GM23248 (cell line): Measurements from ENCODE around the gene NUTF2. TPM values are rescaled to one million over a fixed set of nuclear protein-coding genes. Genes with fewer than 3 reads are reported as not detected.

Experiments used
- DNase-seq: peaks from one replicate; pipeline ENCODE4 v3.0.0-alpha.2; 2015
- H2AFZ ChIP-seq: fragments of 200-600 bp; sonication (generic); 2 replicates; pipeline ENCODE4 v1.6.1; 2016; ENCODE audit warnings: antibody characterized with exemption
- H3F3A ChIP-seq: fragments of 200-600 bp; sonication (generic); 2 replicates; pipeline ENCODE4 v1.6.1; 2016; ENCODE audit warnings: mild to moderate bottlenecking, antibody characterized with exemption, mixed run types; ENCODE audit not compliant: insufficient read depth
- H3K27ac ChIP-seq: fragments of 200-600 bp; sonication (generic); 2 replicates; pipeline ENCODE4 v1.5.1; 2016; ENCODE audit warnings: mild to moderate bottlenecking
- H3K27me3 ChIP-seq: fragments of 200-600 bp; sonication (generic); replicated peaks from 2 replicates; pipeline ENCODE4 v1.6.1; 2016; ENCODE audit warnings: mild to moderate bottlenecking; ENCODE audit not compliant: insufficient read depth
- H3K36me3 ChIP-seq: fragments of 200-600 bp; sonication (generic); 2 replicates; pipeline ENCODE4 v1.6.1; 2016; ENCODE audit warnings: low read depth, mild to moderate bottlenecking
- H3K4me1 ChIP-seq: fragments of 200-600 bp; sonication (generic); 2 replicates; pipeline ENCODE4 v1.6.1; 2016; ENCODE audit warnings: mild to moderate bottlenecking; ENCODE audit not compliant: insufficient read depth
- H3K4me2 ChIP-seq: fragments of 200-600 bp; sonication (generic); one replicate; pipeline ENCODE4 v1.6.1; 2016; ENCODE audit warnings: mild to moderate bottlenecking; ENCODE audit not compliant: unreplicated experiment
- H3K4me3 ChIP-seq: fragments of 200-600 bp; sonication (generic); 2 replicates; pipeline ENCODE4 v1.5.1; 2016; ENCODE audit warnings: mild to moderate bottlenecking
- H3K79me2 ChIP-seq: fragments of 200-600 bp; sonication (generic); 2 replicates; pipeline ENCODE4 v1.6.1; 2016; ENCODE audit warnings: mild to moderate bottlenecking; ENCODE audit not compliant: insufficient read depth
- H3K9ac ChIP-seq: fragments of 200-600 bp; sonication (generic); 2 replicates; pipeline ENCODE4 v1.6.1; 2016; ENCODE audit warnings: mild to moderate bottlenecking
- H3K9me2 ChIP-seq: fragments of 200-600 bp; sonication (generic); 2 replicates; pipeline ENCODE4 v1.6.1; 2016; ENCODE audit warnings: mixed run types, mild to moderate bottlenecking, moderate library complexity; ENCODE audit not compliant: insufficient read depth
- H3K9me3 ChIP-seq: fragments of 200-600 bp; sonication (generic); one replicate; pipeline ENCODE4 v1.6.1; 2017; ENCODE audit warnings: low read depth
- H4K20me1 ChIP-seq: fragments of 200-600 bp; sonication (generic); 2 replicates; pipeline ENCODE4 v1.6.0; 2016; ENCODE audit not compliant: insufficient read depth
- EZH2 ChIP-seq: fragments of 200-600 bp; sonication (generic); IDR thresholded peaks from 2 replicates; pipeline ENCODE4 v1.6.1; 2018; ENCODE audit warnings: antibody characterized with exemption, mild to moderate bottlenecking; ENCODE audit not compliant: insufficient read depth, poor library complexity, severe bottlenecking
- EZH2phosphoT487 ChIP-seq: fragments of 200-600 bp; sonication (generic); IDR thresholded peaks from 2 replicates; pipeline ENCODE4 v1.6.1; 2018; ENCODE audit warnings: antibody characterized with exemption, moderate library complexity, mild to moderate bottlenecking, low read depth; ENCODE audit not compliant: insufficient read depth
- WGBS, 2 experiments: methylation state at CpG; one replicate each; pipeline ENCODE4 v1.1.6; 2015 to 2017; ENCODE audit warnings: low lambda C conversion rate in 2 of 2, low coverage in 1 of 2; ENCODE audit errors: missing lambda C conversion rate in 2 of 2; 5-methylcytosine and 5-hydroxymethylcytosine counted together
- in situ Hi-C: fragments of 300-500 bp; cut with MboI; formaldehyde crosslinking; loops from 2 replicates; pipeline ENCODE4 v1.15.0; 2020
- polyA plus RNA-seq: library from polyadenylated mRNA; unstranded; fragments of >200 nt; fragmentation: Nextera tagmentation; extraction: Ambion mirVana; gene quantifications from 2 replicates; pipeline ENCODE4 v1.2.1, GENCODE V29; 2016
- total RNA-seq: library from RNA; depleted of rRNA; stranded (reverse); fragments of >200 nt; shearing (Covaris generic); gene quantifications from 2 replicates; pipeline ENCODE4 v1.2.3, GENCODE V29; 2014

The NUTF2 gene
- total and polyA plus RNA-seq, 2 experiments from 2014 or later, result 119 to 280 TPM

- no peaks in the 10 kb centered on the region for H3K36me3 ChIP-seq
- H2AFZ ChIP-seq, result no peak overlapping the region
- WGBS, 2 experiments, result 87 to 99% methylated on average over 2 of the region's 2 CpGs
- peaks cover 6% of the 10 kb centered on the region for H3K4me1 ChIP-seq
- H3K27ac ChIP-seq, result no peak overlapping the region
- in situ Hi-C loops, result no loop called here
- no peak overlapping the region for H3K4me2 ChIP-seq
- H3K79me2 ChIP-seq, result peaks cover 13% of the 10 kb centered on the region
- no peak for DNase-seq
- no peaks in the 10 kb centered on the region for H3K9me3 ChIP-seq
- H3K9ac ChIP-seq, result no peak overlapping the region
- no peaks in the 10 kb centered on the region for H4K20me1 ChIP-seq
- no peaks in the 10 kb centered on the region for H3K9me2 ChIP-seq
- no peaks in the 10 kb centered on the region for H3F3A ChIP-seq
- H3K27me3 ChIP-seq, result no peaks in the 10 kb centered on the region
- TF ChIP-seq EZH2phosphoT487 (no peak), EZH2 (no peak)
- H3K4me3 ChIP-seq, result no peak overlapping the region
These were observed 8.9 kb upstream of the NUTF2 start for GRCh38 chr16:67837811-67838210.

DNA sequence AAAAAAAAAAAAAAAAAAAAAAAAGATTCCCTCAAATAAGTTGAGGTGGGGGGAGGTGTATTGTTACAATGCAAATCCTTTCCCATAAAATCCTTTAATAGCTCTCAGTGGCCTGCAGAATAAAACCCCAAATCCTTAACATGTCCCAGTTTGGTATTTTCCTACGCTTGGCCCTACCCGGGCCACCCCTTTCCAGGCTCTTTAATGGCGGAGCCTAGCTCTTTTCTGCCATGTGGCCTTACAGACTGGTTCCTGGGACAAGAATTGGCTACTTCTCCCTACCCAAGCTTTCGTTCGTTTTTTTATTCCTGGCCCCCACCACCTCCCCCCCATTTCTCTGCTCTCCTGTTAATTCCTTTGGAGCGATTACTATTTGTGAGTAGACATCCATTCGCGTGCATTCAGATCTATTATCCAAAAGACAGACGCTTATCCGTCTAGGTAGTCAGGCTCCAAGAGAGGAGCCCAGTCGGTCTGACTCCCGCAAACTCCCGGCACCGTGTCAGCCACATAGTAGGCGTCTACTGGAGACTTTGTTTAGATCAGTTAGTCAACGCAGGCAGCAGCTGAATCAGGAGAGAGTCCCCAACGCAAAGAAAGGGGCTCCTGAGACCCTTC, 5.4 kb upstream of the NUTF2 start:
- Histone ChIP-seq H2AFZ (peak overlapping the region; percentile 97), H3K9ac (peak overlapping the region; percentile 75), H3K4me3 (peak overlapping the region; percentile 76), H4K20me1 (no peaks in the 10 kb centered on the region), H3F3A (peaks cover 15% of the 10 kb centered on the region), H3K9me2 (no peaks in the 10 kb centered on the region), H3K4me1 (peaks cover 37% of the 10 kb centered on the region), H3K27ac (peak overlapping the region; percentile 91), H3K36me3 (no peaks in the 10 kb centered on the region), H3K9me3 (no peaks in the 10 kb centered on the region), H3K79me2 (peaks cover 34% of the 10 kb centered on the region), H3K27me3 (no peaks in the 10 kb centered on the region), H3K4me2 (peak overlapping the region; percentile 83)
- DNase-seq, result no peak
- TF ChIP-seq EZH2 (no peak), EZH2phosphoT487 (no peak)
- in situ Hi-C loops, result no loop called here
- 32 to 34% methylated on average over 17 of the region's 17 CpGs for WGBS, 2 experiments

GRCh38 chr16:67841816-67842508, 4.8 kb upstream of the NUTF2 start, which contains the start of gene THAP11:
Gene THAP11, plus strand, starts transcription at chr16:67842320. Its CDS starts 235 bp downstream, at chr16:67842555.
- peak within 1 kb of the TSS; percentile 85 for H3K4me2 ChIP-seq
- H3K9me2 ChIP-seq, result no peaks in the 10 kb centered on the region

DNA sequence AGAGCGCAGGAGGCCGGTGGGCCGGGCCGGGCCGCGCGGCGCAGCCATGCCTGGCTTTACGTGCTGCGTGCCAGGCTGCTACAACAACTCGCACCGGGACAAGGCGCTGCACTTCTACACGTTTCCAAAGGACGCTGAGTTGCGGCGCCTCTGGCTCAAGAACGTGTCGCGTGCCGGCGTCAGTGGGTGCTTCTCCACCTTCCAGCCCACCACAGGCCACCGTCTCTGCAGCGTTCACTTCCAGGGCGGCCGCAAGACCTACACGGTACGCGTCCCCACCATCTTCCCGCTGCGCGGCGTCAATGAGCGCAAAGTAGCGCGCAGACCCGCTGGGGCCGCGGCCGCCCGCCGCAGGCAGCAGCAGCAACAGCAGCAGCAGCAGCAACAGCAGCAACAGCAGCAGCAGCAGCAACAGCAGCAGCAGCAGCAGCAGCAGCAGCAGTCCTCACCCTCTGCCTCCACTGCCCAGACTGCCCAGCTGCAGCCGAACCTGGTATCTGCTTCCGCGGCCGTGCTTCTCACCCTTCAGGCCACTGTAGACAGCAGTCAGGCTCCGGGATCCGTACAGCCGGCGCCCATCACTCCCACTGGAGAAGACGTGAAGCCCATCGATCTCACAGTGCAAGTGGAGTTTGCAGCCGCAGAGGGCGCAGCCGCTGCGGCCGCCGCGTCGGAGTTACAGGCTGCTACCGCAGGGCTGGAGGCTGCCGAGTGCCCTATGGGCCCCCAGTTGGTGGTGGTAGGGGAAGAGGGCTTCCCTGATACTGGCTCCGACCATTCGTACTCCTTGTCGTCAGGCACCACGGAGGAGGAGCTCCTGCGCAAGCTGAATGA, 4.0 kb upstream of the NUTF2 start:
- in situ Hi-C loops, result no loop called here
- WGBS, 2 experiments, result 1 to 2% methylated on average over 43 to 55 of the region's 67 CpGs
- Histone ChIP-seq H3K9me2 (no peaks in the 10 kb centered on the region), H3K4me3 (peak overlapping the region; percentile 76), H3K4me2 (peak overlapping the region; percentile 85), H3K79me2 (peaks cover 42% of the 10 kb centered on the region), H3K9me3 (no peaks in the 10 kb centered on the region), H3K36me3 (no peaks in the 10 kb centered on the region), H3K27me3 (no peaks in the 10 kb centered on the region), H3K27ac (peak overlapping the region; percentile 91), H3F3A (peaks cover 15% of the 10 kb centered on the region), H3K9ac (peak overlapping the region; percentile 75), H2AFZ (peak overlapping the region; percentile 97), H4K20me1 (no peaks in the 10 kb centered on the region), H3K4me1 (peaks cover 37% of the 10 kb centered on the region)
- no peak for TF ChIP-seq EZH2phosphoT487
- no peak for TF ChIP-seq EZH2
- DNase-seq, result peak; percentile 75

More at GRCh38 chr16:67841816-67842508, 4.8 kb upstream of the NUTF2 start, which contains the start of gene THAP11:
- Histone ChIP-seq H3K4me3 (peak within 1 kb of the TSS; percentile 76), H3K36me3 (no peaks in the 10 kb centered on the region), H3F3A (peaks cover 15% of the 10 kb centered on the region), H3K27me3 (no peaks in the 10 kb centered on the region), H2AFZ (peak within 1 kb of the TSS; percentile 97), H3K79me2 (peaks cover 35% of the 10 kb centered on the region), H3K4me1 (peaks cover 37% of the 10 kb centered on the region), H4K20me1 (no peaks in the 10 kb centered on the region), H3K9me3 (no peaks in the 10 kb centered on the region), H3K27ac (peak within 1 kb of the TSS; percentile 91), H3K9ac (peak within 1 kb of the TSS; percentile 75)
- peak; percentile 99 for DNase-seq
- TF ChIP-seq EZH2 (no peak), EZH2phosphoT487 (no peak)
- 1% methylated on average over 46 to 61 of the region's 83 CpGs for WGBS, 2 experiments
- in situ Hi-C loops, result no loop called here
